OCI-LY7 (cell line): ENCODE results near the gene C19orf85. TPM values are rescaled to one million over a fixed set of nuclear protein-coding genes. Genes with fewer than 3 reads are reported as not detected.

Experiments used
- BruUV-seq: library from RNA; stranded (reverse); fragments of 400-500 nt; replicated peaks from 2 replicates; lab custom pipeline; 2021; lab: Mats Ljungman, UMichigan
- CTCF ChIA-PET: fragments of 300-600 bp; sonication (Branson Sonifier 250); formaldehyde crosslinking; loops from one replicate; lab custom pipeline; 2022; ENCODE audit warnings: antibody characterized with exemption; ENCODE audit not compliant: unreplicated experiment; lab: Charles Lee
- POLR2A ChIA-PET: fragments of 300-600 bp; sonication (Branson Sonifier 250); formaldehyde crosslinking; loops from one replicate; lab custom pipeline; 2022; ENCODE audit warnings: antibody characterized with exemption; lab: Charles Lee
- DNase-seq: peaks from one replicate; pipeline ENCODE4 v3.0.0-alpha.2; 2015; ENCODE audit warnings: low spot score
- H2AFZ ChIP-seq: fragments of 200-600 bp; sonication (generic), shearing (Covaris generic); 2 replicates; pipeline ENCODE4 v1.6.1; 2014; ENCODE audit warnings: mild to moderate bottlenecking, antibody characterized with exemption, low read length, moderate library complexity
- H3K27ac ChIP-seq: fragments of 200-600 bp; sonication (generic); 2 replicates; pipeline ENCODE4 v1.5.1; 2014; ENCODE audit warnings: mixed run types, low read depth, mild to moderate bottlenecking, moderate library complexity, low read length, inconsistent platforms; ENCODE audit not compliant: poor library complexity, severe bottlenecking
- H3K36me3 ChIP-seq: fragments of 200-600 bp; sonication (generic); 2 replicates; pipeline ENCODE4 v1.6.1; 2014; ENCODE audit warnings: mild to moderate bottlenecking, antibody characterized with exemption, low read length, moderate library complexity, mixed read lengths; ENCODE audit not compliant: insufficient read depth
- H3K4me1 ChIP-seq: fragments of 200-600 bp; sonication (generic); 2 replicates; pipeline ENCODE4 v1.5.1; 2014; ENCODE audit warnings: mild to moderate bottlenecking, low read length; ENCODE audit not compliant: insufficient read depth, poor library complexity, severe bottlenecking
- H3K4me2 ChIP-seq: fragments of 200-600 bp; sonication (generic); 2 replicates; pipeline ENCODE4 v1.6.1; 2014; ENCODE audit warnings: mild to moderate bottlenecking, low read length
- H3K4me3 ChIP-seq: fragments of 200-600 bp; sonication (generic); 2 replicates; pipeline ENCODE4 v1.5.1; 2014; ENCODE audit warnings: mild to moderate bottlenecking, low read depth, low read length; ENCODE audit not compliant: poor library complexity, severe bottlenecking
- H3K79me2 ChIP-seq: fragments of 200-600 bp; sonication (generic); 2 replicates; pipeline ENCODE4 v1.6.1; 2016; ENCODE audit warnings: low read depth, mild to moderate bottlenecking, low read length, moderate library complexity, mixed read lengths; ENCODE audit not compliant: insufficient read depth
- H3K9me2 ChIP-seq: fragments of 200-600 bp; sonication (generic); 2 replicates; pipeline ENCODE4 v1.6.1; 2016; ENCODE audit warnings: mild to moderate bottlenecking, low read length, mixed read lengths; ENCODE audit not compliant: insufficient read depth
- H3K9me3 ChIP-seq: fragments of 200-600 bp; sonication (generic); 2 replicates; pipeline ENCODE4 v1.6.1; 2014; ENCODE audit warnings: mild to moderate bottlenecking, mixed run types, low read length, mixed read lengths
- H4K20me1 ChIP-seq: fragments of 200-600 bp; sonication (generic); 2 replicates; pipeline ENCODE4 v1.6.1; 2014; ENCODE audit warnings: mild to moderate bottlenecking, antibody characterized with exemption, low read length, moderate library complexity, mixed read lengths; ENCODE audit not compliant: insufficient read depth
- EZH2phosphoT487 ChIP-seq: fragments of 200-600 bp; sonication (generic); IDR thresholded peaks from 2 replicates; pipeline ENCODE4 v1.6.1; 2018; ENCODE audit warnings: low read depth, borderline replicate concordance, mild to moderate bottlenecking, mixed run types, antibody characterized with exemption, low read length, moderate library complexity, mixed read lengths
- intact Hi-C: fragments of 100-400 bp; cut with micrococcal nuclease; formaldehyde crosslinking; loops from one replicate; pipeline ENCODE4 v1.10.0; 2022; ENCODE audit not compliant: unreplicated experiment
- total RNA-seq, 2 experiments: library from RNA; depleted of rRNA in 1 of 2; stranded (reverse); fragments of >200 nt in 1 of 2; shearing (Covaris generic) in 1 of 2; gene quantifications; 2 replicates each; pipeline ENCODE4 v1.2.3, GENCODE V29; 2014 to 2022
- TF ChIP-seq, protein P1 (sequence below): fragments of 200-600 bp; sonication (generic); conservative IDR thresholded peaks from 2 replicates; pipeline ENCODE4 v1.5.1; 2014; ENCODE audit warnings: mild to moderate bottlenecking, antibody characterized with exemption, low read length, moderate library complexity, mixed read lengths

Gene C19orf85
- total RNA-seq, 2 experiments from 2014 or later, result not detected

GRCh38 chr19:55418185-55418584 is 46.4 kb downstream of the C19orf85 start:
- CTCF ChIA-PET, result no interaction called here
- Histone ChIP-seq H2AFZ (no peak overlapping the region), H3K4me2 (no peak overlapping the region), H3K4me1 (peaks cover 5% of the 10 kb centered on the region), H3K79me2 (no peaks in the 10 kb centered on the region), H3K9me2 (no peaks in the 10 kb centered on the region), H3K36me3 (no peaks in the 10 kb centered on the region), H4K20me1 (no peaks in the 10 kb centered on the region), H3K4me3 (no peak overlapping the region), H3K27ac (no peak overlapping the region), H3K9me3 (peaks cover 10% of the 10 kb centered on the region; the same call in 1 of the 2 replicates)
- POLR2A ChIA-PET, result no interaction called here
- BruUV-seq, result no TSS peak
- peak; percentile 76 for DNase-seq
- intact Hi-C loops, result loop anchor here (1.0 to 5.0 kb wide), 2 partner anchors 126 to 206 kb away; no protein-coding TSS in a partner anchor
- no peak for TF ChIP-seq EZH2phosphoT487
- TF ChIP-seq, protein P1, sequence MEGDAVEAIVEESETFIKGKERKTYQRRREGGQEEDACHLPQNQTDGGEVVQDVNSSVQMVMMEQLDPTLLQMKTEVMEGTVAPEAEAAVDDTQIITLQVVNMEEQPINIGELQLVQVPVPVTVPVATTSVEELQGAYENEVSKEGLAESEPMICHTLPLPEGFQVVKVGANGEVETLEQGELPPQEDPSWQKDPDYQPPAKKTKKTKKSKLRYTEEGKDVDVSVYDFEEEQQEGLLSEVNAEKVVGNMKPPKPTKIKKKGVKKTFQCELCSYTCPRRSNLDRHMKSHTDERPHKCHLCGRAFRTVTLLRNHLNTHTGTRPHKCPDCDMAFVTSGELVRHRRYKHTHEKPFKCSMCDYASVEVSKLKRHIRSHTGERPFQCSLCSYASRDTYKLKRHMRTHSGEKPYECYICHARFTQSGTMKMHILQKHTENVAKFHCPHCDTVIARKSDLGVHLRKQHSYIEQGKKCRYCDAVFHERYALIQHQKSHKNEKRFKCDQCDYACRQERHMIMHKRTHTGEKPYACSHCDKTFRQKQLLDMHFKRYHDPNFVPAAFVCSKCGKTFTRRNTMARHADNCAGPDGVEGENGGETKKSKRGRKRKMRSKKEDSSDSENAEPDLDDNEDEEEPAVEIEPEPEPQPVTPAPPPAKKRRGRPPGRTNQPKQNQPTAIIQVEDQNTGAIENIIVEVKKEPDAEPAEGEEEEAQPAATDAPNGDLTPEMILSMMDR, result peak; percentile 95

Other genes starting within 250 kb of the C19orf85 start
- gene TMEM86B, start 236.0 kb downstream of the C19orf85 start, total RNA-seq (2014; rRNA removed; shearing (Covaris generic)), result 6.7 and 8.1 TPM in 2 replicates
- gene TMEM86B, start 236.0 kb downstream of the C19orf85 start, total RNA-seq (2022), result 13.7 and 13.8 TPM in 2 replicates
- gene PPP6R1, start 205.7 kb downstream of the C19orf85 start, total RNA-seq (2014; rRNA removed; shearing (Covaris generic)), result 82.0 and 89.6 TPM in 2 replicates
- gene PPP6R1, start 205.7 kb downstream of the C19orf85 start, total RNA-seq (2022), result 156 and 161 TPM in 2 replicates
- gene HSPBP1, start 184.6 kb downstream of the C19orf85 start, total RNA-seq (2014; rRNA removed; shearing (Covaris generic)), result 41.3 and 50.5 TPM in 2 replicates
- gene HSPBP1, start 184.6 kb downstream of the C19orf85 start, total RNA-seq (2022), result 31.9 and 38.7 TPM in 2 replicates
- gene BRSK1, start 180.8 kb downstream of the C19orf85 start, total RNA-seq (2014; rRNA removed; shearing (Covaris generic)), result 15.9 and 16.1 TPM in 2 replicates
- gene BRSK1, start 180.8 kb downstream of the C19orf85 start, total RNA-seq (2022), result 23.9 and 25.7 TPM in 2 replicates
- gene TMEM150B, start 139.4 kb downstream of the C19orf85 start, total RNA-seq (2014; rRNA removed; shearing (Covaris generic)), result not detected in 2 replicates
- gene TMEM150B, start 139.4 kb downstream of the C19orf85 start, total RNA-seq (2022), result not detected in 2 replicates
- gene KMT5C, start 124.9 kb downstream of the C19orf85 start, total RNA-seq (2014; rRNA removed; shearing (Covaris generic)), result 21.2 and 22.8 TPM in 2 replicates
- gene KMT5C, start 124.9 kb downstream of the C19orf85 start, total RNA-seq (2022), result 36.1 and 43.4 TPM in 2 replicates
- not detected in 2 replicates for gene COX6B2, start 110.0 kb downstream of the C19orf85 start, total RNA-seq (2014; rRNA removed; shearing (Covaris generic))
- not detected in 2 replicates for gene COX6B2, start 110.0 kb downstream of the C19orf85 start, total RNA-seq (2022)
- gene GARIN5B, start 101.5 kb downstream of the C19orf85 start, total RNA-seq (2014; rRNA removed; shearing (Covaris generic)), result not detected in 2 replicates
- not detected in 2 replicates for gene GARIN5B, start 101.5 kb downstream of the C19orf85 start, total RNA-seq (2022)
- gene IL11, start 94.3 kb downstream of the C19orf85 start, total RNA-seq (2014; rRNA removed; shearing (Covaris generic)), result 0.32 TPM in 1 of 2 replicates, not detected in the other
- 0.46 and 0.55 TPM in 2 replicates for gene IL11, start 94.3 kb downstream of the C19orf85 start, total RNA-seq (2022)
- gene TMEM190, start 87.9 kb downstream of the C19orf85 start, total RNA-seq (2014; rRNA removed; shearing (Covaris generic)), result not detected in 2 replicates
- gene TMEM190, start 87.9 kb downstream of the C19orf85 start, total RNA-seq (2022), result not detected in 2 replicates
- 2.6 and 2.7 TPM in 2 replicates for gene TMEM238, start 80.5 kb downstream of the C19orf85 start, total RNA-seq (2014; rRNA removed; shearing (Covaris generic))
- gene TMEM238, start 80.5 kb downstream of the C19orf85 start, total RNA-seq (2022), result 6.5 and 7.1 TPM in 2 replicates
- gene RPL28, start 78.8 kb downstream of the C19orf85 start, total RNA-seq (2014; rRNA removed; shearing (Covaris generic)), result 847 and 872 TPM in 2 replicates
- gene RPL28, start 78.8 kb downstream of the C19orf85 start, total RNA-seq (2022), result 2,656 and 3,234 TPM in 2 replicates
- gene UBE2S, start 57.0 kb downstream of the C19orf85 start, total RNA-seq (2014; rRNA removed; shearing (Covaris generic)), result 682 and 848 TPM in 2 replicates
- 285 and 321 TPM in 2 replicates for gene UBE2S, start 57.0 kb downstream of the C19orf85 start, total RNA-seq (2022)
- gene SHISA7, start 21.5 kb downstream of the C19orf85 start, total RNA-seq (2014; rRNA removed; shearing (Covaris generic)), result not detected in 2 replicates
- gene SHISA7, start 21.5 kb downstream of the C19orf85 start, total RNA-seq (2022), result not detected in 2 replicates
- gene ISOC2, start 3.1 kb downstream of the C19orf85 start, total RNA-seq (2014; rRNA removed; shearing (Covaris generic)), result 89.5 and 115 TPM in 2 replicates
- gene ISOC2, start 3.1 kb downstream of the C19orf85 start, total RNA-seq (2022), result 37.0 and 37.7 TPM in 2 replicates
- 1.8 and 5.2 TPM in 2 replicates for gene ZNF628, start 11.9 kb upstream of the C19orf85 start, total RNA-seq (2014; rRNA removed; shearing (Covaris generic))
- 8.6 and 10.6 TPM in 2 replicates for gene ZNF628, start 11.9 kb upstream of the C19orf85 start, total RNA-seq (2022)
- gene NAT14, start 20.4 kb upstream of the C19orf85 start, total RNA-seq (2014; rRNA removed; shearing (Covaris generic)), result 29.1 and 33.2 TPM in 2 replicates
- gene NAT14, start 20.4 kb upstream of the C19orf85 start, total RNA-seq (2022), result 24.2 and 28.3 TPM in 2 replicates
- gene SSC5D, start 23.7 kb upstream of the C19orf85 start, total RNA-seq (2014; rRNA removed; shearing (Covaris generic)), result 0.23 and 0.50 TPM in 2 replicates
- gene SSC5D, start 23.7 kb upstream of the C19orf85 start, total RNA-seq (2022), result 1.7 and 2.7 TPM in 2 replicates
- not detected in 2 replicates for gene SBK2, start 72.4 kb upstream of the C19orf85 start, total RNA-seq (2014; rRNA removed; shearing (Covaris generic))
- not detected in 2 replicates for gene SBK2, start 72.4 kb upstream of the C19orf85 start, total RNA-seq (2022)
- gene SBK3, start 80.8 kb upstream of the C19orf85 start, total RNA-seq (2014; rRNA removed; shearing (Covaris generic)), result not detected in 2 replicates
- 0.34 and 0.68 TPM in 2 replicates for gene SBK3, start 80.8 kb upstream of the C19orf85 start, total RNA-seq (2022)
- gene ZNF579, start 116.1 kb upstream of the C19orf85 start, total RNA-seq (2014; rRNA removed; shearing (Covaris generic)), result 4.1 and 6.1 TPM in 2 replicates
- gene ZNF579, start 116.1 kb upstream of the C19orf85 start, total RNA-seq (2022), result 11.1 and 11.6 TPM in 2 replicates
- gene FIZ1, start 134.8 kb upstream of the C19orf85 start, total RNA-seq (2014; rRNA removed; shearing (Covaris generic)), result 6.0 and 6.8 TPM in 2 replicates
- gene FIZ1, start 134.8 kb upstream of the C19orf85 start, total RNA-seq (2022), result 17.1 and 18.0 TPM in 2 replicates
- 14.5 and 21.6 TPM in 2 replicates for gene ZNF524, start 135.5 kb upstream of the C19orf85 start, total RNA-seq (2014; rRNA removed; shearing (Covaris generic))
- gene ZNF524, start 135.5 kb upstream of the C19orf85 start, total RNA-seq (2022), result 9.2 and 12.3 TPM in 2 replicates
- gene ZNF865, start 140.9 kb upstream of the C19orf85 start, total RNA-seq (2014; rRNA removed; shearing (Covaris generic)), result 2.1 and 3.0 TPM in 2 replicates
- gene ZNF865, start 140.9 kb upstream of the C19orf85 start, total RNA-seq (2022), result 11.3 and 13.0 TPM in 2 replicates
- gene ZNF784, start 159.8 kb upstream of the C19orf85 start, total RNA-seq (2014; rRNA removed; shearing (Covaris generic)), result 3.4 and 6.6 TPM in 2 replicates
- 4.0 and 5.4 TPM in 2 replicates for gene ZNF784, start 159.8 kb upstream of the C19orf85 start, total RNA-seq (2022)
- gene ZNF580, start 176.3 kb upstream of the C19orf85 start, total RNA-seq (2014; rRNA removed; shearing (Covaris generic)), result 17.6 and 24.4 TPM in 2 replicates
- gene ZNF580, start 176.3 kb upstream of the C19orf85 start, total RNA-seq (2022), result 50.0 and 52.1 TPM in 2 replicates
- gene ZNF581, start 178.9 kb upstream of the C19orf85 start, total RNA-seq (2014; rRNA removed; shearing (Covaris generic)), result 26.6 and 44.5 TPM in 2 replicates
- gene ZNF581, start 178.9 kb upstream of the C19orf85 start, total RNA-seq (2022), result 39.7 and 41.8 TPM in 2 replicates
- 29.4 and 30.1 TPM in 2 replicates for gene CCDC106, start 183.5 kb upstream of the C19orf85 start, total RNA-seq (2014; rRNA removed; shearing (Covaris generic))
- 29.0 and 30.9 TPM in 2 replicates for gene CCDC106, start 183.5 kb upstream of the C19orf85 start, total RNA-seq (2022)
- gene U2AF2, start 190.3 kb upstream of the C19orf85 start, total RNA-seq (2014; rRNA removed; shearing (Covaris generic)), result 193 and 211 TPM in 2 replicates
- gene U2AF2, start 190.3 kb upstream of the C19orf85 start, total RNA-seq (2022), result 233 and 264 TPM in 2 replicates
- gene EPN1, start 210.5 kb upstream of the C19orf85 start, total RNA-seq (2014; rRNA removed; shearing (Covaris generic)), result 40.5 and 46.3 TPM in 2 replicates
- 120 and 121 TPM in 2 replicates for gene EPN1, start 210.5 kb upstream of the C19orf85 start, total RNA-seq (2022)